Measurements from ENCODE around the gene ST7. TPM values are rescaled to one million over a fixed set of nuclear protein-coding genes. Genes with fewer than 3 reads are reported as not detected.

ST7 gene
- total and polyA plus RNA-seq, 2 of the 8 experiments (the other 6 are each of a cell fraction or from before 2014, with no cell fraction given): 16.3 to 18.0 TPM

DNA sequence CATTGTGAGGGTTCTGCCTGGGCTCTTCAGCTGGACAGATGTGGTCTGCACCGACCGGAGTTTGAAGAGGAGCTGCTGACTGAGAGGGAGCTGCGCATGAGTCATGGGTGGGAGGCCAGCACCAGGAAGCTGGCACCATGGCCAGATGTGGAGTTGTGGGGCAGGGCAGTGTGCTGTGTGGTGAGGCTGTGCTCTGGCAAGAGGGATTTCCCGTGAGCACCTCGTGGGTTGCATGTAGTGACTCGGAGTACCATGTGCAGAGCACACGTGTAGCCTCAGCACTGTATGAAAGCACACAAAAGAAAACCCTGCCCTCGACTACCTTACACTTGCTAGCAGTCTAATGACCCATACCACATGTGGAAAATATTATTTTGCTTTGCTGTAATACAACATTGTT, 266.2 kb downstream of the ST7 start (continued):
- TF ChIP-seq GABPA (IDR thresholded peaks at IDR 0.05; ENCODE audit: borderline replicate concordance, insufficient read depth, low read length) (no peak), SUZ12 (IDR thresholded peaks at IDR 0.05; ENCODE audit: low read length) (no peak)

Measured in H1 (cell line).